Measurements from ENCODE around the gene ENOX2. TPM values are rescaled to one million over a fixed set of nuclear protein-coding genes. Genes with fewer than 3 reads are reported as not detected.

ENOX2 gene
- polyA plus RNA-seq, 4 donors, result 3.2 to 14.5 (median 4.8) TPM

- Histone ChIP-seq H3K36me3 (ENCODE audit: control insufficient read depth in 3 of 3, insufficient read depth in 2 of 3, low read depth in 1 of 3, low read length in 3 of 3) (no peaks in the 10 kb centered on the region), H3K27ac (ENCODE audit: low read depth in 1 of 3, low read length in 2 of 3) (no peak overlapping the region), H3K4me1 (ENCODE audit: control insufficient read depth in 3 of 3, insufficient read depth in 2 of 3, low read depth in 1 of 3, low read length in 2 of 3) (peaks cover 0 to 5% (median 0%) of the 10 kb centered on the region in 3 donors), H3K9me3 (ENCODE audit: control insufficient read depth in 2 of 2, insufficient read depth in 1 of 2, low read depth in 1 of 2, low read length in 1 of 2) (no peaks in the 10 kb centered on the region), H3K4me3 (ENCODE audit: low read depth in 1 of 3, low read length in 3 of 3) (no peak overlapping the region), H3K27me3 (ENCODE audit: control insufficient read depth in 3 of 3, insufficient read depth in 3 of 3, low read length in 3 of 3) (no peaks in the 10 kb centered on the region)
- DNase-seq, result no peak
- FAIRE-seq, result no peak
- WGBS, 3 donors, result 81 to 87% (median 82%) methylated on average over 9 of the region's 9 CpGs
Observed at GRCh38 chrX:130593911-130594310, 309.1 kb downstream of the ENOX2 start.

- no peaks in the 10 kb centered on the region for H3K9me3 ChIP-seq (ENCODE audit: control insufficient read depth in 2 of 2, insufficient read depth in 1 of 2, low read depth in 1 of 2, low read length in 1 of 2)
- peaks cover 0 to 5% (median 0%) of the 10 kb centered on the region in 3 donors for H3K4me1 ChIP-seq (ENCODE audit: control insufficient read depth in 3 of 3, insufficient read depth in 2 of 3, low read depth in 1 of 3, low read length in 2 of 3)
- FAIRE-seq (no peak), DNase-seq (no peak)
- H3K27me3 ChIP-seq (ENCODE audit: control insufficient read depth in 3 of 3, insufficient read depth in 3 of 3, low read length in 3 of 3), result no peaks in the 10 kb centered on the region
- 71 to 91% (median 77%) methylated on average over 1 of the region's 1 CpG for WGBS, 3 donors
- no peak overlapping the region for H3K27ac ChIP-seq (ENCODE audit: low read depth in 1 of 3, low read length in 2 of 3)
- H3K4me3 ChIP-seq (ENCODE audit: low read depth in 1 of 3, low read length in 3 of 3), result no peak overlapping the region
- H3K36me3 ChIP-seq (ENCODE audit: control insufficient read depth in 3 of 3, insufficient read depth in 2 of 3, low read depth in 1 of 3, low read length in 3 of 3), result no peaks in the 10 kb centered on the region
Observed at GRCh38 chrX:130592204-130592603, 310.8 kb downstream of the ENOX2 start.

- FAIRE-seq, result no peak
- Histone ChIP-seq H3K4me1 (ENCODE audit: control insufficient read depth in 3 of 3, insufficient read depth in 2 of 3, low read depth in 1 of 3, low read length in 2 of 3) (no peaks in the 10 kb centered on the region), H3K4me3 (ENCODE audit: low read depth in 1 of 3, low read length in 3 of 3) (no peak overlapping the region), H3K36me3 (ENCODE audit: control insufficient read depth in 3 of 3, insufficient read depth in 2 of 3, low read depth in 1 of 3, low read length in 3 of 3) (no peaks in the 10 kb centered on the region), H3K27me3 (ENCODE audit: control insufficient read depth in 3 of 3, insufficient read depth in 3 of 3, low read length in 3 of 3) (no peaks in the 10 kb centered on the region), H3K27ac (ENCODE audit: low read depth in 1 of 3, low read length in 2 of 3) (no peak overlapping the region), H3K9me3 (ENCODE audit: control insufficient read depth in 2 of 2, insufficient read depth in 1 of 2, low read depth in 1 of 2, low read length in 1 of 2) (no peaks in the 10 kb centered on the region)
- no peak for DNase-seq
Observed at GRCh38 chrX:130578906-130579305, 324.1 kb downstream of the ENOX2 start.

- Histone ChIP-seq H3K4me1 (ENCODE audit: control insufficient read depth in 3 of 3, insufficient read depth in 2 of 3, low read depth in 1 of 3, low read length in 2 of 3) (no peaks in the 10 kb centered on the region), H3K4me3 (ENCODE audit: low read depth in 1 of 3, low read length in 3 of 3) (no peak overlapping the region), H3K27me3 (ENCODE audit: control insufficient read depth in 3 of 3, insufficient read depth in 3 of 3, low read length in 3 of 3) (no peaks in the 10 kb centered on the region), H3K27ac (ENCODE audit: low read depth in 1 of 3, low read length in 2 of 3) (no peak overlapping the region), H3K9me3 (ENCODE audit: control insufficient read depth in 2 of 2, insufficient read depth in 1 of 2, low read depth in 1 of 2, low read length in 1 of 2) (no peaks in the 10 kb centered on the region), H3K36me3 (ENCODE audit: control insufficient read depth in 3 of 3, insufficient read depth in 2 of 3, low read depth in 1 of 3, low read length in 3 of 3) (no peaks in the 10 kb centered on the region)
- DNase-seq (no peak), FAIRE-seq (no peak)
- WGBS, 3 donors, result 86 to 91% (median 90%) methylated on average over 2 of the region's 2 CpGs
Observed at GRCh38 chrX:130577431-130577830, 325.6 kb downstream of the ENOX2 start.

GRCh38 chrX:130575831-130576389, 327.1 kb downstream of the ENOX2 start:
- no peaks in the 10 kb centered on the region for H3K27me3 ChIP-seq (ENCODE audit: control insufficient read depth in 3 of 3, insufficient read depth in 3 of 3, low read length in 3 of 3)
- FAIRE-seq (no peak), DNase-seq (peak; percentile 5 to 30)
- H3K4me3 ChIP-seq (ENCODE audit: low read depth in 1 of 3, low read length in 3 of 3), result no peak overlapping the region
- no peak overlapping the region for H3K27ac ChIP-seq (ENCODE audit: low read depth in 1 of 3, low read length in 2 of 3)
- no peaks in the 10 kb centered on the region for H3K4me1 ChIP-seq (ENCODE audit: control insufficient read depth in 3 of 3, insufficient read depth in 2 of 3, low read depth in 1 of 3, low read length in 2 of 3)
- no peaks in the 10 kb centered on the region for H3K9me3 ChIP-seq (ENCODE audit: control insufficient read depth in 2 of 2, insufficient read depth in 1 of 2, low read depth in 1 of 2, low read length in 1 of 2)
- whole genome bisulfite sequencing, 3 donors, result 25 to 31% (median 29%) methylated on average over 6 of the region's 6 CpGs
- no peaks in the 10 kb centered on the region for H3K36me3 ChIP-seq (ENCODE audit: control insufficient read depth in 3 of 3, insufficient read depth in 2 of 3, low read depth in 1 of 3, low read length in 3 of 3)

Other genes starting within 250 kb of the ENOX2 start
- 1 to 10 TPM in 1 of 4 donors, not detected in 3; 1.3 TPM for gene ARHGAP36, start 155.1 kb upstream of the ENOX2 start, polyA plus RNA-seq

Data from small intestine (tissue), 7 donors.